IMR-90 (cell line): ENCODE measurements around the gene COX4I1.

Source experiments
- CHD1 ChIP-seq: IDR thresholded peaks from 2 replicates; pipeline ENCODE4 v1.6.1; 2012; ENCODE audit warnings: low read depth, low read length, improper control_type of control experiment
- MAZ ChIP-seq: IDR thresholded peaks from 2 replicates; pipeline ENCODE4 v1.6.1; 2012; ENCODE audit warnings: low read depth, mild to moderate bottlenecking, low read length, improper control_type of control experiment, moderate library complexity, borderline replicate concordance
- MXI1 ChIP-seq: IDR thresholded peaks from 2 replicates; pipeline ENCODE4 v1.6.1; 2012; ENCODE audit warnings: low read depth, mild to moderate bottlenecking, low read length, moderate library complexity, borderline replicate concordance
- POLR2A ChIP-seq: IDR thresholded peaks from 2 replicates; pipeline ENCODE4 v1.6.1; 2012; ENCODE audit warnings: mild to moderate bottlenecking, low read depth, low read length
- RAD21 ChIP-seq: IDR thresholded peaks from 2 replicates; pipeline ENCODE4 v1.6.1; 2012; ENCODE audit warnings: low read length, improper control_type of control experiment
- RFX5 ChIP-seq: IDR thresholded peaks from 2 replicates; pipeline ENCODE4 v1.8.0; 2012; ENCODE audit warnings: low read depth, mild to moderate bottlenecking, low read length, moderate library complexity
- SMC3 ChIP-seq: fragments of 150-350 bp; IDR thresholded peaks from 2 replicates; pipeline ENCODE4 v1.6.1; 2016; ENCODE audit warnings: low read depth, mild to moderate bottlenecking, antibody characterized with exemption, low read length, moderate library complexity
- TF ChIP-seq, protein P1 (sequence below): conservative IDR thresholded peaks from 2 replicates; pipeline ENCODE4 v1.5.1; 2012; ENCODE audit warnings: mild to moderate bottlenecking, low read depth, low read length, improper control_type of control experiment
- TF ChIP-seq, protein P2 (sequence below): fragments of 150-350 bp; IDR thresholded peaks from 2 replicates; pipeline ENCODE4 v1.6.1; 2016; ENCODE audit warnings: low read depth, mild to moderate bottlenecking, low read length, moderate library complexity, borderline replicate concordance

DNA sequence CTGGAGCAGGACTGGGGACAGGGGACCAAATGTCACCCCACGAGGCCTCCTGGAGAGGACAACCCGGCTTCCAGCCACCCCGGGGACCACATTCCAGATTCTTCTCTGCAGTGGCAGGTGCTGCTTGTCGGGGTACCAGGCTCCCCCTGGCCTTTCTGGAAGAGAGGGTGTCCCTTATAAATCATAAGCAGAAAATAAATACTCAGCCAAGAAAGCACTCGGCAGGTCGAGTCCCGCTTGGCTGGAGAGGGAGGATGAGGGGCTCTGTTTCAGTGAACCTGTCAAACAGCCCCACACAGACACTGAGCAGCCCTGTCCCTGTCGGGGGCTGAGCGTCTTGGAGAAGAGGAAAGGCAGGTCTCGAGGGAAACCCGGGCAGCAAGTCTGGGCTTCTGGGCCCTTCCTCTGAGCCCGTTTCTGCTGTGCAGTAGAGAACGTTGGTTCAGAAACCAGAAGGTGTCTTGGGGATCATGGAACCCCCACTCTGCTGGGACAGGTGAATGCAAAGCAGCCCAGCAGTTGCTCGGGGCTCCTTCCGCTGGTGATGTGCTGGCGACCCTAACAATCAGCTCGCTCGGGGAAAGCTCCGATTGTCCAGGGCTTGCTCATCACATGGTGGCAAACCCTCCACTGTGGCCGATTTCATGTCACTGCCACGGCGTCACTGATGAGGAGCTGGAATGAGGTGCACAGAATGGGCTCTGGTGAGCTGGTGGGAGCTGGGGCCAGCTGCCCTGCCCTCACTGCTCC lies 36.6 kb downstream of the COX4I1 start:
- TF ChIP-seq MAZ (no peak), POLR2A (no peak), RAD21 (no peak), MXI1 (no peak), CHD1 (no peak), RFX5 (no peak), SMC3 (no peak)
- TF ChIP-seq, protein P1, sequence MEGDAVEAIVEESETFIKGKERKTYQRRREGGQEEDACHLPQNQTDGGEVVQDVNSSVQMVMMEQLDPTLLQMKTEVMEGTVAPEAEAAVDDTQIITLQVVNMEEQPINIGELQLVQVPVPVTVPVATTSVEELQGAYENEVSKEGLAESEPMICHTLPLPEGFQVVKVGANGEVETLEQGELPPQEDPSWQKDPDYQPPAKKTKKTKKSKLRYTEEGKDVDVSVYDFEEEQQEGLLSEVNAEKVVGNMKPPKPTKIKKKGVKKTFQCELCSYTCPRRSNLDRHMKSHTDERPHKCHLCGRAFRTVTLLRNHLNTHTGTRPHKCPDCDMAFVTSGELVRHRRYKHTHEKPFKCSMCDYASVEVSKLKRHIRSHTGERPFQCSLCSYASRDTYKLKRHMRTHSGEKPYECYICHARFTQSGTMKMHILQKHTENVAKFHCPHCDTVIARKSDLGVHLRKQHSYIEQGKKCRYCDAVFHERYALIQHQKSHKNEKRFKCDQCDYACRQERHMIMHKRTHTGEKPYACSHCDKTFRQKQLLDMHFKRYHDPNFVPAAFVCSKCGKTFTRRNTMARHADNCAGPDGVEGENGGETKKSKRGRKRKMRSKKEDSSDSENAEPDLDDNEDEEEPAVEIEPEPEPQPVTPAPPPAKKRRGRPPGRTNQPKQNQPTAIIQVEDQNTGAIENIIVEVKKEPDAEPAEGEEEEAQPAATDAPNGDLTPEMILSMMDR = no peak
- TF ChIP-seq, protein P2, sequence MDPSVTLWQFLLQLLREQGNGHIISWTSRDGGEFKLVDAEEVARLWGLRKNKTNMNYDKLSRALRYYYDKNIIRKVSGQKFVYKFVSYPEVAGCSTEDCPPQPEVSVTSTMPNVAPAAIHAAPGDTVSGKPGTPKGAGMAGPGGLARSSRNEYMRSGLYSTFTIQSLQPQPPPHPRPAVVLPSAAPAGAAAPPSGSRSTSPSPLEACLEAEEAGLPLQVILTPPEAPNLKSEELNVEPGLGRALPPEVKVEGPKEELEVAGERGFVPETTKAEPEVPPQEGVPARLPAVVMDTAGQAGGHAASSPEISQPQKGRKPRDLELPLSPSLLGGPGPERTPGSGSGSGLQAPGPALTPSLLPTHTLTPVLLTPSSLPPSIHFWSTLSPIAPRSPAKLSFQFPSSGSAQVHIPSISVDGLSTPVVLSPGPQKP = no peak
